Loucy (cell line): ENCODE measurements around the gene SCN2A.
A peak's percentile ranks its signal among the peaks of the same experiment; 100 is the strongest.
"Not testable (repeated sequence)": the region's sequence is repeated elsewhere in the genome, so short reads cannot be mapped to it uniquely, and the experiment has no call there.

Experiments
- H2AFZ ChIP-seq: fragments of 200-600 bp; sonication (generic); 2 replicates; pipeline ENCODE4 v1.6.0; 2016; ENCODE audit warnings: antibody characterized with exemption, mild to moderate bottlenecking, low read length, moderate library complexity
- H3F3A ChIP-seq: fragments of 200-600 bp; 2 replicates; pipeline ENCODE4 v1.6.0; 2016; ENCODE audit warnings: antibody characterized with exemption, low read depth, mild to moderate bottlenecking
- H3K27me3 ChIP-seq: fragments of 200-600 bp; sonication (generic); 2 replicates; pipeline ENCODE4 v1.6.1; 2014; ENCODE audit warnings: low read length, mild to moderate bottlenecking; ENCODE audit not compliant: insufficient read depth, poor library complexity, severe bottlenecking
- H3K36me3 ChIP-seq: fragments of 200-600 bp; sonication (generic); 2 replicates; pipeline ENCODE4 v1.6.1; 2016; ENCODE audit warnings: low read length; ENCODE audit not compliant: insufficient read depth
- H3K4me1 ChIP-seq: fragments of 200-600 bp; sonication (generic); 2 replicates; pipeline ENCODE4 v1.5.1; 2014; ENCODE audit warnings: low read length, mild to moderate bottlenecking; ENCODE audit not compliant: insufficient read depth, poor library complexity, severe bottlenecking
- H3K4me2 ChIP-seq: fragments of 200-600 bp; sonication (generic); 2 replicates; pipeline ENCODE4 v1.6.0; 2014; ENCODE audit warnings: antibody characterized with exemption, low read length, low read depth, mild to moderate bottlenecking; ENCODE audit not compliant: poor library complexity, severe bottlenecking
- H3K4me3 ChIP-seq: fragments of 200-600 bp; sonication (generic); 2 replicates; pipeline ENCODE4 v1.5.1; 2014; ENCODE audit warnings: low read length, mild to moderate bottlenecking, mixed read lengths; ENCODE audit not compliant: poor library complexity, severe bottlenecking
- H3K79me2 ChIP-seq: fragments of 200-600 bp; sonication (generic); 2 replicates; pipeline ENCODE4 v1.6.1; 2014; ENCODE audit warnings: low read length; ENCODE audit not compliant: insufficient read depth
- H3K9ac ChIP-seq: fragments of 200-600 bp; sonication (generic); 2 replicates; pipeline ENCODE4 v1.6.0; 2014; ENCODE audit warnings: mild to moderate bottlenecking, low read depth, low read length, moderate library complexity; ENCODE audit not compliant: poor library complexity, severe bottlenecking
- H3K9me2 ChIP-seq: fragments of 200-600 bp; sonication (generic); replicated peaks from 2 replicates; pipeline ENCODE4 v1.6.1; 2016; ENCODE audit warnings: low read depth, low read length, mixed read lengths
- H3K9me3 ChIP-seq: fragments of 200-600 bp; sonication (generic); 2 replicates; pipeline ENCODE4 v1.6.1; 2014; ENCODE audit warnings: mild to moderate bottlenecking, antibody characterized with exemption, low read length, low read depth; ENCODE audit not compliant: insufficient read depth
- H4K20me1 ChIP-seq: fragments of 200-600 bp; sonication (generic); 2 replicates; pipeline ENCODE4 v1.6.0; 2014; ENCODE audit warnings: antibody characterized with exemption, low read length, mild to moderate bottlenecking; ENCODE audit not compliant: insufficient read depth, poor library complexity, severe bottlenecking
- EZH2phosphoT487 ChIP-seq: fragments of 200-600 bp; IDR thresholded peaks from 2 replicates; pipeline ENCODE4 v1.6.1; 2018; ENCODE audit warnings: antibody characterized with exemption, mild to moderate bottlenecking, moderate library complexity, borderline replicate concordance
- TF ChIP-seq, protein P1 (sequence below): fragments of 200-600 bp; sonication (generic); conservative IDR thresholded peaks from 2 replicates; pipeline ENCODE4 v1.5.1; 2014; ENCODE audit warnings: mild to moderate bottlenecking, antibody characterized with exemption, low read length

Gene SCN2A

GRCh38 chr2:165390875-165391274 lies 151.7 kb downstream of the SCN2A start:
- no peak overlapping the region for H3K9ac ChIP-seq
- H3K4me1 ChIP-seq = peaks cover 14% of the 10 kb centered on the region

GRCh38 chr2:165391791-165392190 lies 152.6 kb downstream of the SCN2A start:
- no peaks in the 10 kb centered on the region for H4K20me1 ChIP-seq
- no peaks in the 10 kb centered on the region for H3K79me2 ChIP-seq
- peak overlapping the region; percentile 62; the same call in 1 of the 2 replicates for H2AFZ ChIP-seq
- H3K27me3 ChIP-seq = no peaks in the 10 kb centered on the region
- H3F3A ChIP-seq = no peaks in the 10 kb centered on the region
- H3K9ac ChIP-seq = peak overlapping the region; percentile 15
- TF ChIP-seq, protein P1, sequence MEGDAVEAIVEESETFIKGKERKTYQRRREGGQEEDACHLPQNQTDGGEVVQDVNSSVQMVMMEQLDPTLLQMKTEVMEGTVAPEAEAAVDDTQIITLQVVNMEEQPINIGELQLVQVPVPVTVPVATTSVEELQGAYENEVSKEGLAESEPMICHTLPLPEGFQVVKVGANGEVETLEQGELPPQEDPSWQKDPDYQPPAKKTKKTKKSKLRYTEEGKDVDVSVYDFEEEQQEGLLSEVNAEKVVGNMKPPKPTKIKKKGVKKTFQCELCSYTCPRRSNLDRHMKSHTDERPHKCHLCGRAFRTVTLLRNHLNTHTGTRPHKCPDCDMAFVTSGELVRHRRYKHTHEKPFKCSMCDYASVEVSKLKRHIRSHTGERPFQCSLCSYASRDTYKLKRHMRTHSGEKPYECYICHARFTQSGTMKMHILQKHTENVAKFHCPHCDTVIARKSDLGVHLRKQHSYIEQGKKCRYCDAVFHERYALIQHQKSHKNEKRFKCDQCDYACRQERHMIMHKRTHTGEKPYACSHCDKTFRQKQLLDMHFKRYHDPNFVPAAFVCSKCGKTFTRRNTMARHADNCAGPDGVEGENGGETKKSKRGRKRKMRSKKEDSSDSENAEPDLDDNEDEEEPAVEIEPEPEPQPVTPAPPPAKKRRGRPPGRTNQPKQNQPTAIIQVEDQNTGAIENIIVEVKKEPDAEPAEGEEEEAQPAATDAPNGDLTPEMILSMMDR = no peak
- no peak for TF ChIP-seq EZH2phosphoT487
- no peaks in the 10 kb centered on the region for H3K9me3 ChIP-seq
- no peaks in the 10 kb centered on the region for H3K36me3 ChIP-seq
- peaks cover 14% of the 10 kb centered on the region for H3K4me1 ChIP-seq
- H3K4me3 ChIP-seq = no peak overlapping the region
- no peaks in the 10 kb centered on the region for H3K9me2 ChIP-seq
- H3K4me2 ChIP-seq = peak overlapping the region; percentile 32

More at GRCh38 chr2:165390875-165391274, 151.7 kb downstream of the SCN2A start:
- Histone ChIP-seq H4K20me1 (no peaks in the 10 kb centered on the region), H3F3A (no peaks in the 10 kb centered on the region), H3K9me2 (no peaks in the 10 kb centered on the region), H3K36me3 (no peaks in the 10 kb centered on the region), H3K9me3 (no peaks in the 10 kb centered on the region), H3K27me3 (no peaks in the 10 kb centered on the region), H3K79me2 (no peaks in the 10 kb centered on the region), H3K4me2 (no peak overlapping the region), H3K4me3 (no peak overlapping the region), H2AFZ (peak overlapping the region; percentile 62; the same call in 1 of the 2 replicates)
- TF ChIP-seq, protein P1 = no peak
- no peak for TF ChIP-seq EZH2phosphoT487

DNA sequence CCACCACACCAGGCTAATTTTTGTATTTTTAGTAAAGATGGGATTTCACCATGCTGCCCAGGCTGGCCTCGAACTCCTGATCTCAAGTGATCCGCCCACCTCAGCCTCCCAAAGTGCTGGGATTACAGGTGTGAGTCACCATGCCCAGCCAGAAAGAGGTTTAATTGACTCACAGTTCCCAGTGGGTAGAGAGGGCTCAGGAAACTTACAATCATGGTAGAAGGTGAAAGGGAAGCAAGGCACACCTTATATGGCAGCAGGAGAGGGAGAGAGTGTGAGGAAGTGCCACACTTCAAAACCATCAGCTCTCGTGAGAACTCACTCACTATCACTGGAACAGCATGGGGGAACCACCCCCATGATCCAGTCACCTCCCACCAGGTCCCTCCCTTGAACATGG lies 159.4 kb downstream of the SCN2A start:
- not testable (repeated sequence) for H3K9me2 ChIP-seq

DNA sequence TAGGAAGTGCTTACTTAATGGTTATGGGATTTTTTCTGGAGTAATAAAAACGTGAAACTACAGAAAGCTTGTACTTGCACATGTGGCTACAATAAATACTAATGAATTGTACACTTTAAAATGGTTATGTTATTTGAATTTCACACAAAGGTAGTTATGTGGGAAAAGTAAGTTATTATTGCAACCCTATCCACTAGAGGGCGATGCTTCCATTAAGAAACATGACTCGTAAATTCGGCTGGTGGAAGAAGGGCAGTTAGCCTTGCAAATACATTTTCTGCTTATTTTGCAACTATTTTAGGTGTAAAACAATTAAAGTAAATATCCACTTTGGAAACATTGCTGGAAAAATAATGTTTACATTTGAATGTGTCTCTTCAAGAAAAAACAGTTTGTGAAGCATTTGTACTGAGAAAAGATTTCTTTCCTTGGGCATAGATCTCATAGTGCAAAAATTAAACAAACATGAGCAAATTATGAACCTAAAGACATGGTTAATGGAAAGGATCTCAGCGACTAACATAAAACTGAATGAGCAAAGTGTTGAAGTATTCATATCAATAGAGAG lies 162.2 kb downstream of the SCN2A start:
- Histone ChIP-seq H3K79me2 (no peaks in the 10 kb centered on the region), H3K9ac (no peak overlapping the region)

More for the DNA sequence above, 159.4 kb downstream of the SCN2A start:
- H3K79me2 ChIP-seq, H3K27me3 ChIP-seq, H4K20me1 ChIP-seq, H3K4me3 ChIP-seq, H3K36me3 ChIP-seq, H3F3A ChIP-seq, H3K9ac ChIP-seq, H3K9me3 ChIP-seq, H2AFZ ChIP-seq, H3K4me2 ChIP-seq, H3K4me1 ChIP-seq: not testable (repeated sequence)

More for the DNA sequence above, 162.2 kb downstream of the SCN2A start:
- no peak overlapping the region for H3K4me3 ChIP-seq
- TF ChIP-seq EZH2phosphoT487 = no peak
- TF ChIP-seq, protein P1 = peak; percentile 88
- no peaks in the 10 kb centered on the region for H3K9me3 ChIP-seq
- H3K4me2 ChIP-seq = no peak overlapping the region
- H3F3A ChIP-seq = no peaks in the 10 kb centered on the region
- H3K4me1 ChIP-seq = peaks cover 10% of the 10 kb centered on the region
- H2AFZ ChIP-seq = no peak overlapping the region; the same call in 1 of the 2 replicates
- H3K36me3 ChIP-seq = no peaks in the 10 kb centered on the region
- H4K20me1 ChIP-seq = no peaks in the 10 kb centered on the region
- H3K9me2 ChIP-seq = no peaks in the 10 kb centered on the region
- H3K27me3 ChIP-seq = no peaks in the 10 kb centered on the region
